A204.1 (cell line): Measurements from ENCODE around the gene SCYGR6.
"Not testable (repeated sequence)": the region's sequence is repeated elsewhere in the genome, so short reads cannot be mapped to it uniquely, and the experiment has no call there.

Source experiments
- FAIRE-seq: peaks from 2 replicates; lab custom pipeline; 2012; peaks lifted over from hg19 to GRCh38; lab: Jason Lieb, UNC

Gene SCYGR6, protein sequence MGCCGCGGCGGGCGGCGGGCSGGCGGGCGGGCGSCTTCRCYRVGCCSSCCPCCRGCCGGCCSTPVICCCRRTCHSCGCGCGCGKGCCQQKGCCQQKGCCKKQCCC

DNA sequence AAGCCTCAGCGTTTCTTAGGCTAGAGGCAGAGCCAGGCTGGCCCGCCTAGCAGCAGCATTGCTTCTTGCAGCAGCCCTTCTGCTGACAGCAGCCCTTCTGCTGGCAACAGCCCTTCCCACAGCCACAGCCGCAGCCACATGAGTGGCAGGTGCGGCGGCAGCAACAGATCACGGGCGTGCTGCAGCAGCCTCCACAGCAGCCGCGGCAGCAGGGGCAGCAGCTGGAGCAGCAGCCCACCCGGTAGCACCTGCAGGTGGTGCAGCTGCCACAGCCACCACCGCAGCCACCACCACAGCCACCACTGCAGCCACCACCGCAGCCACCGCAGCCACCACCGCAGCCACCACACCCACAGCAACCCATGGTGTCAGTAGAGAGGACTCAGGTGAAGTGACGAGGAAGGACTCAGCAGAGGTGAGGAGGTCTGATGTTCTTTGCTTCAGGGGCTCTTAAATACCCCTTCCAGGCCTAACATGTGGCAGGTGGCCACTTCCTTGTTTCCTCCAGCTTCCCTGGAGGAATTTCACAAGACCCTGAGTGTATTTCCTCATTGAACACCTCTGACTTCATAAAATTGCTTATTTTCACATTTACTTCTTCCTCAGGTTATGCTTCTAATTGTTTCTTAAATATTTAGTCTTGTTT, at the start of gene SCYGR6:
Gene SCYGR6, minus strand, starts transcription at position 364 of the 646 bp plus-strand sequence. Its CDS starts 0 bp downstream, at position 364.
- FAIRE-seq: no peak

DNA sequence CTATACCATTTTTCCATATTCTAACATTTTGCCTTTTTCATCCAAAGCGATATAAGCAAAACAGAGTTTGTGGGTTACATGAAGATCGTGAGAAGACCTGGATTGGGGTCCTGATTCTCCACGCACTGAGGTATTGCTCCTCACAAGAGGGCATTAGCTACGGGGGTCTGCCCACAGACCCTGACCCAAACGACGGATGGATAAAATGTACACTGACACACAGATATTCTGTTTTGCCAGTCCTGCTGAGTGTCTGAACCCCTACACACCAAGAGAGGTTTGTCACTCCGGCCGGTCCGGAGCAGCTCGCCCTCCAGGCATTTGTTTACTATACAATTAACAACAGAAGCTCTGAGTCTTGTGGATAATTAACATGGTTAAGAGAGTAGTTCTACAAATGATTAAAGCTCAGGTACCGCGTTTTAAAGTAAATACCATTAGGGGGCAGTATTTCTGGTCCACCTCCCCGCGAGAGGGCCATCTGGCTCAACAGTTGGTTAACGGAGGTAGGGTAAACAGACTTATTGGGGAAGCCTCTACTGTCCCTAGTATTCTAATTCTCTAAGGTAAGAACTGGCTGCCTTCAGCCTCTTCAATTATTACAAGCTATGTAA, 49.6 kb upstream of the SCYGR6 start:
- no peak for FAIRE-seq

DNA sequence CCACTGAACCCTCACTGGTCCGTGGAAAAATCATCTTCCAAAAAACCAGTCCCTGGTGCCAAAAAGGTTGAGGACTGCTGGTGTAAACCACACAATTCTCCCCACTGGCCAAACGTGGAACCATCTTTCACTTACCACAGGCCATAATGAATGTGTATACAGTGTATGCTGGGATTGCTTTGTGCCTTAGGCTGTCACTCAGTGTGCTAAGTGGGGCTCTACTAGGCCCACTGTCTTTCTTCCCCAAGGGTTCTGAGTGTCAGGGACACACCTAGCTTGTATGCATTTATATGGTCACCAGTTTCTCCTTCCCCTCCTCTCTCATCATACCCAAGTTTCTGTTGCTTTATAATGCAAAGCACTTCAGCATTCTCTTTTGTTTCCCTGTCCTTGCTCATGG, 48.4 kb upstream of the SCYGR6 start:
- no peak for FAIRE-seq

DNA sequence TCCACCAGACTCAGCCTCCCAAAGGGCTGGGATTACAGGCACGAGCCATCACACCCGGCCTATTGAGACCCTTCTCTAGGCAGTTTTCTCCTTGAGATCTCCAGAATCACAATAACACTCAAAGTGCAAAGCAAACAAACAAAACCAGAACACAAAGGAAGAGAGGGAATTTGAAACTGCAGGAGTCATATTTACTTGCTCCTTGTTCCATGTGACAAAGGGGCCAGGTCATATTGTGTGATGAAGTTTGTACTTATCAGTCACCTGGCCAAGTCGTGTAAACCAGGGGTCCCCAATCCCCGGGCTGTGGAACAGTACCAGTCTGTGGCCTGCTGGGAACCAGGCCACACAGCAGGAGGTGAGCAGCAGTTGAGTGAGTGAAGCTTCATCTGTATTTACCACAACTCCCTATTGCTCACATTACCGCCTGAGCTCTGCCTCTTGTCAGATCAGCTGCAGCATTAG, 47.7 kb upstream of the SCYGR6 start:
- no peak for FAIRE-seq

DNA sequence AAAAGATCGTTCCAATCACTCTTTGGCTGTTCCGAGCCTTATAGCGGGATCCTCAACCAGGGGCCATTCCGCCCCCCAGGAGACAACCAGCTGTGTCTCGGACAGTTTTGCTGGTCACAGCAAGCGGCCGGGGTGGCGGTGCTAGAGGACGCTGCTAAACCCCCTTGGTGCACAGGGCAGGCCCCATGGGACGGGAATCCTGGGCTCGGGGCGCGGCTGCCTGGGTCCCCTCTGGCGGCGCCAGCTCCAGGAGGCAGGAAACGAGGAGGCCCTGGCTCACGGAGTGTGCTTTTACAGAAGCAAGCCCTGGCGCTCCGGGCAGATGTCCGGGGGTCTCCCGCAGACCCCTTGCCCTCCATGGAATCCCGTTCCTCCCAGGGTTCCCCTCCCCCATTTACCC, 43.3 kb upstream of the SCYGR6 start:
- no peak for FAIRE-seq

DNA sequence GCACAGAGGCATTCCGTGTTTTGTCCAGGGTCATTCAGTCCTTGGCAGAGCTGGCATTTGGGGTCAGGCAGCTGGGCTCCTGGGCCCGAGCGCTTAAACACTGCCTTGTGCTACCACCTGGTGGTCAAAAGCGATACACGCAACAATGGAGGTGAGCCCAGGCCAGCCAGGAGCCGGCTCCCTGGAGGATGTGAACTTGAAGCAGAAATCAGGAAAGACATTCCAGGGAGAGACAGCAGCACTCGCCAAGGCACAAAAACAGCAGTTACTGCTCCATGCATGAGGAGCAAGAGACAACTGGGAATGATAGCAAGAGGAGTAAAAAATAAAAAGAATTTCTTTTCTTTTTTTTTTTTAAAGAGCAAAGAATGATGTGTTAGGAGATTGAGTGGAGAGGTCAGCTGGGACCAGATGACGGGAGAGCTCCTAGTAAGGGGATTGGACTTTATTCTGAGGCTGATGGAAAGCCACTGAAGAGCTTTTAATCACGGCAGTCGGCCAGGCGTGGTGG, 41.9 kb upstream of the SCYGR6 start:
- peak; percentile 76 for FAIRE-seq

DNA sequence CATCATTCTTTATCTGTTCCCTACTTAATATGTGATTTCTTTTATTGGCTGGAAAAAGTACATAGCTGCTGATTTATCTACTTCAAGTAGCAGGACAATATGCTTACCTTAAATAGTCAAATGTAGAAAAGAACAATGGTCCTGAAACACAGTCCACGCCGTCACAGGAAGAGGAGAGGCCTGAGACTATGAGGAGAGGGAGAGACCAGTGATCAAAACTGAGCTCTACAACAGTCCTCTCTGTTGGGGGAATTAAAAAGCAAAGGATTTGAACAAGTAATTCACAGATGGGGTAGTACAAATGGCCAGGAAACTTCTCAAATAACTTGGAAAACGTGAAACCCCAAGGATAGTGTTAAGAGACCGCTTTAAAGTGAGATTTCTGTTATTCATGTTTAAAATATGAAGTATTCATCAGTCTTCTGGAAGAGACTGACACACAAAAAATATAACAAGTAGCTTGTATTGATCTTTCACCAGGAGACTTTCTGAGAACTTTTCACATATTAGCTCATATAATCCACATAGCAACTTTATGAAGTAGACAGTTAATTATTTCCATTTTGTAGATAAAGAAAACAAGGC, 41.3 kb upstream of the SCYGR6 start:
- FAIRE-seq: no peak

DNA sequence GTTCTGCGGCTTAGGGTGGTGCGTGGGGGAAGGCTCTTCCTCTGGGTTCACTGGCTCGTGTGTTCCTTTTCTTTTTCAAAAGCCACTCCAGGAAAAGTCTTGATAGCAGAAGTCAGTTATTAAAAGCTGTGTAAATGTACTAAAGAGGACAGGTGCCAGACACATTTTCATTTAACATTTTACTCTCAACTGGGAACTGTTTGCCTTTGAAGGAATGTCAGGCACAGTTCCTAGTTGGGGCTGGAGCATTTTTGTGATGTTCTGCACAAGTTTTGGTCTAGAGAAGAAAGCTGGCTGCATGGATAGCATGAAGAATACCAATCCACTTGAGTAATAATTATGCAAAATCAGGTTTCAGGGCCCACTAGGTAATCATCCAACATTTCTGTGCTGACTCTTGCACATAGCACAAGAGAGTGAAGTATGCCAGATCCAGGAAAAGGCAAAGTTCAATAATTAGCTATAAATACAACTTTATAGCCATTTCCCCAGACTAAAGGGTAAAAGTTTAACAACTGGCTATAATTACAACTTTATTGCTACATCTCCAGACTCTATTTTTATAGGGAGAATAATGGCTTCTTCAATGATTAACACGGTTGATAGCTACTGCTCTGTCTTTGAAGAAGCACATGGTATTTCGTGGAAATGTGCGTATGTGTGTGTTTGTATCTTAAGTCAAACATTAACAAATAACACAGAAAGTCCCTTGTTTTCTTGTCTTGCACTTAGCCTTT, 37.4 kb upstream of the SCYGR6 start:
- FAIRE-seq: no peak

DNA sequence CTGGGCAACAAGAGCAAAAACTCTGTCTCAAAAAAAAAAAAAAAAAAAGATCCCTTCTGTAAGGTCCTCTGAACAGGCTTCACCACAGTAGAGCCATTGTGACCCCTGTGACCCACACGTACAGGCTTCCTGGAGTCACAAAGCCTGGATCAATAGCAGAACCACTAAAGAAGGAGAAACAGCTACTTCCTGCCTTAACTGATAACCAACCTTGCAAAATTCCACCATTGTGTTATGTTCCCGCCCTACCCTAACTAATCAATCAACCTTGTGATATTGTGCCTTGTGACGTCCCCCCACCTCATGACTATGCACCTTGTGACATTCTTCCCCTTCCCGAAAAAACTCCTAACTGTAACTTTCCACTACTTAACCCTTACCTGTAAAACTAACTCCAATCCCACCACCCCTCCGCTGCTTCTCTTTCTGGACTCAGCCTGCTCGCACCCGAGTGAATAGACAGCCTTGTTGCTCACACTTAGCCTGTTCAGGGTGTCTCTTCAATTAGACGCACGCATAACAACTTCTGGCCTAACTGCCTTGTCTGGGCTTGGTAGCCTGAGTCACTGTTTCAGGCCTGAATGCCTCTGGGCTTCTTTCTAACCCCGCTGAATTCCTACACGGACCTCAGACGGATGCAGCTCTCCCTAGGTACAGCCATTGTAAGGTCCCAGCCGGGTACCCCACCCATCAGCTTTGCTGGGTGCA, 35.0 kb upstream of the SCYGR6 start:
- FAIRE-seq: no peak

DNA sequence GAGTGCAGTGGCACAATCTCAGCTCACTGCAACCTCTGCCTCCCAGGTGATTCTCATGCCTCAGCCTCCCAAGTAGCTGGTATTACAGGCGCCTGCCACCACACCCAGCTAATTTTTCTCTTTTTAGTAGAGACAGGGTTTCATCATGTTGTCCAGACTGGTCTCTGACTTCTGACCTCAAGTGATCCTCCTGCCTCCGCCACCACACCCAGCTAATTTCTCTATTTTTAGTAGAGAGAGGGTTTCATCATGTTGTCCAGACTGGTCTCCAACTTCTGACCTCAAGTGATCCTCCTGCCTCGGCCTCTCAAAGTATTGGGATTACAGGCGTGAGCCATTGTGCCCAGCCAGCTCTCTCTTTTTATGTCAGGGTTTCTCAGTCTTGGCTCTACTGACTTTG, 31.7 kb upstream of the SCYGR6 start:
- not testable (repeated sequence) for FAIRE-seq

DNA sequence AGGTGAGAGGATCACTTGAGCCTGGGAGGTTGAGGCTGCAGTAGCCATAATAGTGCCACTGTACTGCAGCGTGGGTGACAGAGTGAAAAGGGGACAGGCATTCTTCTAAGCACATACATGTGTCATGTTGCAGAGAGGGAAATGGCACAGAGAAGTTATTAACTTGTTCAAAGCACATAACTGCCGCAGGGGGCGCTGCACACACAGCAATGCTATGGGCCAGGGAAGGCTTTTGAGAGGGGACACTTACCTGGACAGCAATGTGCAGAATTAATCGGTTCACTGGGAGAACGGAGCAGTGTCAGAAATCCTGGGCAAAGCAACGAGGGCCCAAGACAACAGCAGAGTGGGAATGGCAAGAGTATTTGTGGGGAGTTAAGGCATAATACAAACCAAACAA, 23.5 kb upstream of the SCYGR6 start:
- no peak for FAIRE-seq

DNA sequence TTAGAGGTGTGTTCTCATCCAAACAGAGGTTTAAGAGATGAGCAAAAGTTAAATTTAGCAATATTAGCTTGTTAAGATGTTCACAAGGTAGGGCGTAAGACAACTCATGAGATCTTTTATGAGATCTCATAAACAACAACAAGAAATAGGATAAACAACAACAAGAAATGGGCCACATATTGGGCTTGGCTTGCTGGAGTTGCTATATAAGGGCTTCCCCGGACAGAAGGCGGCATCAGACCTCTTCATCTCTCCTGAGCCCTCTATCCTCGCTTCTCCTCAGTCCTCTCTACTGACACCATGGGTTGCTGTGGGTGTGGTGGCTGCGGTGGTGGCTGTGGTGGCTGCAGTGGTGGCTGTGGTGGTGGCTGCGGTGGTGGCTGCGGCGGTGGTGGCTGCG, 21.0 kb upstream of the SCYGR6 start, which contains the start of gene SCYGR8:
Gene SCYGR8, plus strand, starts transcription at position 301 of the 400 bp plus-strand sequence. Its CDS starts 0 bp downstream, at position 301.
- no peak for FAIRE-seq

DNA sequence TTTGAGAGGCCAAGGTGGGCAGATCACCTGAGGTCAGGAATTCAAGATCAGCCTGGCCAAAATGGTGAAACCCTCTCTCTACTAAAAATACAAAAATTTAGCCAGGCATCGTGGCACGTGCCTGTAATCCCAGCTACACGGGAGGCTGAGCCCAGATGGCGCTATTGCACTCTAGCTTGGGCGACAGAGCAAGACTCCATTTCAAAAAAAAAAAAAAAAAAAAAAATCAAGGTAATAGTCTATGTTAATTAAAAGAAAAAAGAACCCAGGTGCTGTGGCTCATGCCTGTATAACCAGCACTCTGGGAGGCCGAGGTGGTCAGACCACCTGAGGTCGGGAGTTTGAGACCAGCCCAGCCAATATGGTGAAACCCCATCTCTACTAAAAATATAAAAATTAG, 16.1 kb upstream of the SCYGR6 start:
- not testable (repeated sequence) for FAIRE-seq

DNA sequence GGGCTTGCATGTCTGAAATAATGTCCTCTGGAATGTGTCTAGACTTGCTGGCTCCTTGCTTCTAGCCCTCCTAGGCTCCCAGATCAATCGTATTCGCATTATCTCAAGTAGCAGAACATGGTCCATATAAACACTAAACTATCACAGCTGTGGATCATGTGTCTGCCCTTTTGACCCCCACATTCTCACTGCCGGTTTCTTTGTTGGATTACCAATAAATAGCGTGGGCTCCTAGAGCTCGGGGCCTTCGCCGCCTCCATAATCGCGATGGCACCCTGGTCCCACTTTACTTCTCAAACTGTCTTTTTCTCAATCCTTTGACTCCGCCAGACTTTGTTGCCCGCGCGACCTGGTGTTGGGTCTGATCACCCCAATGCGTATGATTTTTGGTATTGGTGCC, 14.8 kb upstream of the SCYGR6 start:
- no peak for FAIRE-seq

DNA sequence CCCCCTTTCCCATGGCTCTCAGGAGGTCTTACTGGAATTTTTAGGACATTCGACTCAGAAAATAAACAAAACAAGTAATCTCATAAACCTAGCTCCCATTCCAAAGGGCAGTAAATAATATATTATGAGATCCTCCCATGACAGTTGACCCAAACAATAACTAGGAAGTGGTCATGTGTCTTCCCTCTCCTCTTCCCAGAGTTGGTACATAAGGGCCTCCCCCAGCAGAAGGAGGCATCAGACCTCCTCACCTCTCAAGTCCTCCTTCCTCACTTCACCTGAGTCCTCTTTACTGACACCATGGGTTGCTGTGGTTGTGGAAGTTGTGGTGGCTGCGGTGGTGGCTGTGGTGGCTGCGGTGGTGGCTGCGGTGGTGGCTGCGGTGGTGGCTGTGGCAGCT, 3.5 kb upstream of the SCYGR6 start, which contains the start of gene SCYGR7:
Gene SCYGR7, plus strand, starts transcription at position 301 of the 400 bp plus-strand sequence. Its CDS starts 0 bp downstream, at position 301.
- FAIRE-seq: no peak

DNA sequence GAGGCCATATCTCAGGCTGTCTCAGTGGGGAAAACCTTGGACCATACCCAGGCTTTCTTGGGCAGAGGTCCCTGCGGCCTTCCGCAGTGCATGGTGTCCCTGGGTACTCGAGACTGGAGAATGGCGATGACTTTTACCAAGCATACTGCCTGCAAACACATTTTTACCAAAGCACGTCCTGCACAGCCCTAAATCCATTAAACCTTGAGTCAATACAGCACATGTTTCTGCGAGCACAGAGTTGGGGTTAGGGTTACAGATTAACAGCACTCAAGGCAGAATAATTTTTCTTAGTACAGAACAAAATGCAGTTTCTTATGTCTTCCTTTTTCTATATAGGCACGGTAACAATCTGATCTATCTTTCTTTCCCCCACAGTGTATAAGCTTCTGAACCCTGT, 1.7 kb downstream of the SCYGR6 start:
- FAIRE-seq: not testable (repeated sequence)

DNA sequence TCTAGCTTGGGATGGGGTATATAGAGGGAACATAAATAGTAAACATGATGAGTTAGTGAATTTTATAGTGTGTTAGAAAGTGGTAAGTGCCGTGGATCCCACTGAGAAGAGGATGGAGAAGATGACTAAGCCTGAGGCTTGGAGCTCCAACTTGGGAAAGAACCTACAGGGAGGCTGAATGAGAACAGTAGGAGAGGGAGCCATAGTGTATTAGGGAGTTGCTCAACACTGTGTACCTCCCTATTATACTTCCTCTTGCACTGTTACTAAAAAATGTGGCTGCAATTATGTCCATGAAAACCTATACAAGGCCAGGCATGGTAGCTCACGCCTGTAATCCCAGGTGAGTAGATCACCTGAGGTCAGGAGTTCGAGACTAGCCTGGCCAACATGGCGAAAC, 3.9 kb downstream of the SCYGR6 start:
- FAIRE-seq: no peak

DNA sequence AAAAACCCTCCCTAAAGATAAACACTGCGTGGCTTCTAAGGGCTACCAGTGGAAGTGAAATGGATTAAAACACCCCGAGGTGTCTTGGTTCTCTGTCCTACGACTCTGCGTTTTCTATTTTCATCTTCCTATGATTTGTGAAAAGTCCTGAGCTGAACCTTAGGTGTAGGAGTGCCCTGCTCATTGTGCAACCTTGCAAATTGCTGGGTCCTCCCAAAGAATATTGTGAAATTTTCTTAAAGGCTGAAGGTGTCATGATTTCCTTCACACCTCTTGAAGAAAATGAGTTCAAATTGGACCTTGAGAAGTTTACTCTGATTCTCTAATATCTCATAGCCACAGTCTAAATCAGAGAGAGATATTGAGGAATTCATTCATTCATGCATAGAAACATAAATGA, 4.9 kb downstream of the SCYGR6 start:
- no peak for FAIRE-seq

DNA sequence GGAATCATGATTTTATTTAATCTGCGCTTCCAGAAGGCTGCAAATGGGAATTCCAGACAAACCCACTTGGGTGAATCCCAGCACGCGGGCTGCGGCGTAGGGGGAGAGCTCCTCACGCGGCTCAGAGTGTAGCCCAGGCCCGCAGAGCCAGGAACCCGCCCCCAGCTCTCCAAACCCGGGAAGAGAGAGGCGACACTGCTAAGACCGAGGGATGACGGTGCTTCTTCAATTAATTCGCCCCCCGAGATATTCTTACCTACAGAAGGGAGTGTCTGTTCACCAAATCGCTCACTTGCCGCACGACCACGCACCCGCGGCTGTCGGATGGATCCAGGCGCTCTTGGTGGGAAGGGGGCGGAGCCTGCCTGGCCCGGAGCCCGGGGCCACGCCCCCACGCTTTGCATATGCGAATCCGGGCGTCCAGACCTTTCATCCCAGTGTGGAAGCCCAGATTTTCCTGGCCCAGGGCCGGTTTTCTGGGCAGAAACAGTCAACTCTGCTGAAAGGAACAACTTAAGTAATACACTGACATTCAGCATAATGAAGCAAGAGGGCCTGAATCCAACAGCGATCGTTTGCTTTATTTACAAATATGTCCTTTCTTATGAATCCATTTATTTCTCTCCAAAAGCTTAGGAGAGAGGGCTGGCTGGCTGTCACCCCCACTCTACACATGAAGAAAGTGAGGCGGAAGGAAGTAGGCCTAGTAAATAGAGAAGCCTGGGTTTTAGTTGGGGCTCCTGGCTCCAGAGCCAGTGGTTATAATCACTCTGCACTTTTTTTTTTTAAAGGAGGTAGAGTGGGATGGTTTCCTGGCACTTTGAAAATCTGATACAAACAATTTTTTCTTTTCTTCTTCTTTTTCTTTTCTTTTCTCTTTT, 6.6 kb downstream of the SCYGR6 start, which contains the start of gene SLC19A3:
Gene SLC19A3, minus strand, starts transcription at position 342 of the 881 bp plus-strand sequence. CDS start 15,710 bp downstream, outside the sequence.
- FAIRE-seq: no peak

DNA sequence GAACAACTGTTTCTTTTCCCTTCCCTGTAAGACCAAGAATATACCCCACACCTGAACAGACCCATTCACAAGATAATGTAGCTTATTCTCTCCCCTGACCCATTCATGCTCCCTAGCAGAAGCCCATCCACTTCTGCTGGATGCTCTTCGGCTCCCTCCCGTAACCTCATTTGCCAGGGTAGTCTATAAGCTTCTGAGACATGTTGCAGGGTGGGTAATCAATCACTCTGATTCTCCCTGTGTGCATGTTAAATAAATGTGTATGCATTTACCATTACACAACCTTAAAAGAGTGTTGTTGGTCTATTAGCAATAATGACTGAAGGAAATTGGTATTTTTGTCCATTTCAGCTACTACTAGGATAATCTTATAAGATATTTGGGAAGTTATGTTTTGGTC, 8.1 kb downstream of the SCYGR6 start:
- no peak for FAIRE-seq
